Body of pancreas (tissue), 4 donors: Measurements from ENCODE around the gene TLR9. TPM values are rescaled to one million over a fixed set of nuclear protein-coding genes. Genes with fewer than 3 reads are reported as not detected.

ENCODE experiments used
- ATAC-seq: fragments of 150-250 bp; one replicate; pipeline ENCODE4 v1.9.1; 2016
- DNase-seq, 4 donors: peaks; one replicate each; pipeline ENCODE4 v3.0.0-alpha.2; 2019
- H3K27ac ChIP-seq, 4 donors: fragments of 200-600 bp; sonication (generic); 1 replicate in 3 of 4; 2 replicates in 1 of 4; pipeline versions ENCODE4 v1.5.1 to v1.6.1; 2016 to 2019; ENCODE audit warnings: mild to moderate bottlenecking in 1 of 4, mixed read lengths in 1 of 4, moderate library complexity in 1 of 4
- H3K27me3 ChIP-seq, 2 donors: fragments of 200-600 bp; sonication (generic); one replicate each; pipeline ENCODE4 v1.6.0; 2016; ENCODE audit warnings: mild to moderate bottlenecking in 1 of 2
- H3K36me3 ChIP-seq, 2 donors: fragments of 200-600 bp; sonication (generic); replicated peaks in 1 of 2; 2 replicates each; pipeline ENCODE4 v1.5.1; 2016; ENCODE audit warnings: low read depth in 2 of 2; ENCODE audit not compliant: insufficient read depth in 1 of 2
- H3K4me1 ChIP-seq: fragments of 200-600 bp; sonication (generic); one replicate; pipeline ENCODE4 v1.6.0; 2016
- H3K4me3 ChIP-seq, 2 donors: fragments of 200-600 bp; sonication (generic); 1 replicate in 1 of 2; 2 replicates in 1 of 2; pipeline ENCODE4 v1.5.1; 2016 to 2019
- H3K9me3 ChIP-seq, 3 donors: fragments of 200-600 bp; sonication (generic); 1 replicate in 2 of 3; 2 replicates in 1 of 3; pipeline ENCODE4 v1.5.1; 2016
- CTCF ChIP-seq, 7 experiments: fragments of 450-650 bp in 4 of 7; fragments of 200-600 bp in 3 of 7; sonication (generic) in 3 of 7; IDR thresholded peaks; one replicate each; pipeline ENCODE4 v1.5.1; 2016 to 2019; ENCODE audit warnings: antibody characterized with exemption in 7 of 7
- POLR2A ChIP-seq, 3 donors: fragments of 450-650 bp; IDR thresholded peaks; one replicate each; pipeline ENCODE4 v1.6.1; 2016; ENCODE audit warnings: antibody characterized with exemption in 3 of 3, mild to moderate bottlenecking in 2 of 3
- WGBS, 2 donors: methylation state at CpG; one replicate each; pipeline ENCODE4 v1.1.5; 2017; 5-methylcytosine and 5-hydroxymethylcytosine counted together
- intact Hi-C: fragments of 100-400 bp; cut with DNase I; formaldehyde crosslinking; loops from one replicate; pipeline ENCODE4 v1.15.1; 2023
- total RNA-seq, 2 donors: library from RNA; depleted of rRNA; stranded (reverse); fragments of >200 nt; gene quantifications; one replicate each; pipeline ENCODE4 v1.1.0, GENCODE V29; 2016

The TLR9 gene
- total RNA-seq, 2 donors from 2014 or later, result 0.26 TPM; not detected in 1

- no peaks in the 10 kb centered on the region for H3K27me3 ChIP-seq
- ATAC-seq (no peak), DNase-seq (peak in 1 of 4 donors; percentile 28)
- no peak overlapping the region for H3K27ac ChIP-seq
- H3K4me3 ChIP-seq, result no peak overlapping the region
- peaks cover 19% of the 10 kb centered on the region for H3K4me1 ChIP-seq
- TF ChIP-seq CTCF (IDR thresholded peaks at IDR 0.05) (no peak), POLR2A (IDR thresholded peaks at IDR 0.05) (no peak)
- intact Hi-C loops, result no loop called here
- no peaks in the 10 kb centered on the region for H3K36me3 ChIP-seq
- no peaks in the 10 kb centered on the region for H3K9me3 ChIP-seq
- 61 to 82% methylated on average over 3 to 29 of the region's 34 CpGs for WGBS, 2 donors
These were observed 3.7 kb downstream of the TLR9 start for GRCh38 chr3:52221563-52222318.

GRCh38 chr3:52221141-52221562 lies 4.3 kb downstream of the TLR9 start:
- no peaks in the 10 kb centered on the region for H3K36me3 ChIP-seq
- H3K4me3 ChIP-seq, result no peak overlapping the region
- peaks cover 25% of the 10 kb centered on the region for H3K4me1 ChIP-seq
- intact Hi-C loops, result no loop called here
- TF ChIP-seq POLR2A (IDR thresholded peaks at IDR 0.05) (no peak), CTCF (IDR thresholded peaks at IDR 0.05) (no peak)
- DNase-seq (no peak), ATAC-seq (no peak)
- no peak overlapping the region for H3K27ac ChIP-seq
- no peaks in the 10 kb centered on the region for H3K27me3 ChIP-seq
- 89 to 93% methylated on average over 21 to 26 of the region's 27 CpGs for WGBS, 2 donors
- no peaks in the 10 kb centered on the region for H3K9me3 ChIP-seq

DNA sequence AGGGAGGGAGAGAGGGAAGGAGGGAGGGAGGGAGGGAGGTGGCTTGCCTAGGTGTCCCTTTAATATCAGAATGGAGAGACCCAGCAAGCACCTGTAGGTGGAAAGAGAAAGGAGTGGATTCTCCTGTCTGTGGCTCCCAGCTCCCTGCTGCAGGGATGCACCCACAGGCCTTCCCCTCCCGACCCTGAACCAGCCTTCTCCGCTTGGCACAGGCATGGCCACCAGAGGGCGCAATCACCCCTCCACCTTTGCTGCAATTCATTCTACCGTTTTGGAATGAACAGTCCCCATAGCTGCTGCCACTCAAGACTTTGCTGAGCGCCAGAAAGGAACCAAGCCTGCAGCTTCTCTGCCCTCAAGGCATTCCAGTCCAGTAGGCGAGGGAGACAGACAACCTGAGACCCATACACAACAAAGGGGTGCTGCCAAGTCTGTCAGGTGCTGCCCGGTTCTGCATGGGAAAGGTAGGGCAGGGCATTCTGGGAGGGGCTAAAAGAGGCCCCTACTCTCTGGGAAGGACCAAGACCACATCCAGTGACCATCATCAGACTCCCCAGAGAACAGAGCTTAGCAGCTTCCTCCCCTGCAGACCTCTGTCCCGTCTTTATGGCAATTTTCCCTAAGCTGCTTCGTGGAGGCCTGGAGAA lies 4.9 kb downstream of the TLR9 start:
- H3K27me3 ChIP-seq, result no peaks in the 10 kb centered on the region
- H3K27ac ChIP-seq, result no peak overlapping the region
- H3K4me3 ChIP-seq, result no peak overlapping the region
- peak; percentile 50 for ATAC-seq
- no peaks in the 10 kb centered on the region for H3K9me3 ChIP-seq
- peaks cover 27% of the 10 kb centered on the region for H3K4me1 ChIP-seq
- peak; percentile 80 to 93 (median 86) for TF ChIP-seq CTCF (IDR thresholded peaks at IDR 0.05)
- TF ChIP-seq POLR2A (IDR thresholded peaks at IDR 0.05), result no peak
- intact Hi-C loops, result no loop called here
- peak; percentile 81 to 88 (median 83) for DNase-seq
- 24 to 28% methylated on average over 7 to 9 of the region's 9 CpGs for WGBS, 2 donors
- no peaks in the 10 kb centered on the region for H3K36me3 ChIP-seq

DNA sequence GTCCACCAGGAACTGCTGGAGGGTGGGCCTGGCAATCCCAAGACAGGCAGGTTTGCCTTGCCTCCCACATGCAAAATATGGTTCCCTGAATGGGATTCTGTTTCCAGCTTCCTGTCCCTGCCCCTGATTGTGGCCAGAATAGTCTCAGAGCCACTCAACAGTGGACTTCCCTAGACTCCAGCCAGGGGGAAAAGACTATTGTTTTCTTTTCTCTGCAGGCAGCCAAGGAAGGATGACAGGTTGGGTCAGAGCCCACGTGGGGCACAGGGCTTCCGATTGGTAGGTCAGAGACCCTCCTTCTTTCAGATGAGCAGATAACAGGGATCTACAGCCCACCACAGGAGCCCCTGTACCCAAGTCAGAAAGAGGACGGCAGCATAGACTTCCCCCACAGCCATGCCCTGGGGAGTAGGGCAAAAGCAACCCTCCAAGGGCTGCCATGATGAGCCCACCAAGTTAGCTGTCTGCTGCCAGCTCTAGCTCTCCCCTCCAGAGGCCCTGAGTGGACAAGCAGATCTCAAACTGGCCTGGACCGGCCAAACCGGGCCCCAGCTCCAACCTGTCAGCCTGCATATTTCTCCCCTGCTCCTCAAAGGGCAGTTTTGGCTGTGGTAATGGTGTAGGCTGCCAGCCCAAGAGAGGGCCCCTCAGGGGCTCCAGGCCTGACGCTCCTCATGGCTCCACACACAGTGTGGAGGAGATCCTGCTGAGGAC lies 6.4 kb downstream of the TLR9 start:
- no peak overlapping the region for H3K4me3 ChIP-seq
- H3K36me3 ChIP-seq, result peaks cover 0 to 6% of the 10 kb centered on the region in 2 donors
- peaks cover 27% of the 10 kb centered on the region for H3K4me1 ChIP-seq
- 53 to 72% methylated on average over 3 to 6 of the region's 6 CpGs for WGBS, 2 donors
- no peak for DNase-seq
- H3K27me3 ChIP-seq, result no peaks in the 10 kb centered on the region
- no peaks in the 10 kb centered on the region for H3K9me3 ChIP-seq
- peak overlapping the region in 2 of 4 donors; percentile 9 to 83 for H3K27ac ChIP-seq
- intact Hi-C loops, result no loop called here
- TF ChIP-seq CTCF (IDR thresholded peaks at IDR 0.05) (no peak), POLR2A (IDR thresholded peaks at IDR 0.05) (no peak)
- no peak for ATAC-seq
